HepG2 (cell line): ENCODE results near the gene ZNF384. TPM values are rescaled to one million over a fixed set of nuclear protein-coding genes. Genes with fewer than 3 reads are reported as not detected.

Source experiments
- BRF2 ChIP-seq: sonication (generic); formaldehyde crosslinking; IDR thresholded peaks from 2 replicates; pipeline ENCODE4 v1.8.1; 2022; ENCODE audit warnings: mild to moderate bottlenecking, missing genetic modification reagents
- CENPX ChIP-seq: sonication (generic); formaldehyde crosslinking; IDR thresholded peaks from 2 replicates; pipeline ENCODE4 v1.9.0; 2021; ENCODE audit warnings: mild to moderate bottlenecking, missing genetic modification reagents, moderate library complexity
- HDAC6 ChIP-seq: fragments of 200-600 bp; sonication (generic); IDR thresholded peaks from 2 replicates; pipeline ENCODE4 v1.7.0; 2017; ENCODE audit warnings: mild to moderate bottlenecking, antibody characterized with exemption, low read length, low read depth
- HOXD1 ChIP-seq: sonication (generic); formaldehyde crosslinking; IDR thresholded peaks from 2 replicates; pipeline ENCODE4 v1.5.0; 2020; ENCODE audit warnings: missing genetic modification reagents
- JUND ChIP-seq: sonication (generic); formaldehyde crosslinking; IDR thresholded peaks from 2 replicates; pipeline ENCODE4 v1.8.0; 2022; ENCODE audit warnings: mild to moderate bottlenecking, missing genetic modification reagents
- NRL ChIP-seq: sonication (generic); formaldehyde crosslinking; IDR thresholded peaks from 2 replicates; pipeline ENCODE4 v1.5.0; 2020; ENCODE audit warnings: missing genetic modification reagents, mild to moderate bottlenecking, moderate library complexity, borderline replicate concordance
- PAF1 ChIP-seq: IDR thresholded peaks from 2 replicates; pipeline ENCODE4 v1.6.1; 2016; ENCODE audit warnings: missing genetic modification reagents, missing compliant biosample characterization
- PBX2 ChIP-seq: IDR thresholded peaks from 2 replicates; pipeline ENCODE4 v1.6.1; 2016; ENCODE audit warnings: control low read depth
- PLRG1 ChIP-seq: fragments of 450-650 bp; conservative IDR thresholded peaks from 2 replicates; pipeline ENCODE4 v1.6.1; 2016
- RCOR2 ChIP-seq: IDR thresholded peaks from 2 replicates; pipeline ENCODE4 v1.6.1; 2016; ENCODE audit warnings: missing biosample characterization, missing genetic modification reagents
- SOX6 ChIP-seq, 2 experiments: fragments of 450-650 bp in 1 of 2; sonication (generic) in 1 of 2; formaldehyde crosslinking in 1 of 2; IDR thresholded peaks; 2 replicates each; pipeline versions ENCODE4 v1.4.0 to v1.6.1; 2017 to 2020; ENCODE audit warnings: antibody characterized with exemption in 1 of 2, mild to moderate bottlenecking in 1 of 2, missing genetic modification reagents in 1 of 2
- U2AF2 ChIP-seq: fragments of 200-400 bp; formaldehyde crosslinking; IDR thresholded peaks from 2 replicates; pipeline ENCODE4 v1.6.1; 2017; ENCODE audit warnings: low read depth, mild to moderate bottlenecking, low read length
- XRCC5 ChIP-seq: fragments of 200-400 bp; formaldehyde crosslinking; optimal IDR thresholded peaks from 2 replicates; pipeline ENCODE3; 2017; ENCODE audit warnings: mild to moderate bottlenecking, low read length
- ZNF264 ChIP-seq: sonication (generic); formaldehyde crosslinking; IDR thresholded peaks from 2 replicates; pipeline ENCODE4 v1.4.0; 2020; ENCODE audit warnings: missing genetic modification reagents
- ZNF33B ChIP-seq: sonication (generic); formaldehyde crosslinking; IDR thresholded peaks from 2 replicates; pipeline ENCODE4 v1.5.1; 2020; ENCODE audit warnings: mild to moderate bottlenecking, missing genetic modification reagents
- ZNF720 ChIP-seq: sonication (generic); formaldehyde crosslinking; IDR thresholded peaks from 2 replicates; pipeline ENCODE4 v1.4.0; 2020; ENCODE audit warnings: missing genetic modification reagents
- ZNF816 ChIP-seq: sonication (generic); formaldehyde crosslinking; IDR thresholded peaks from 2 replicates; pipeline ENCODE4 v1.8.0; 2022; ENCODE audit warnings: missing genetic modification reagents, mild to moderate bottlenecking, borderline replicate concordance
- polyA plus RNA-seq, 8 experiments: library from polyadenylated mRNA; depleted of rRNA in 3 of 8; stranded (reverse) in 7 of 8; unstranded in 1 of 8; fragments of >200 nt; fragmentation: Illumina TruSeq in 4 of 8; extraction: Trizol in 4 of 8; gene quantifications; 2 replicates each; pipeline versions ENCODE4 v1.2.1 to v1.2.3, GENCODE V29; 2011 to 2016; ENCODE audit warnings: low read depth in 4 of 8, missing spikeins in 1 of 8, mixed read lengths in 1 of 8; ENCODE audit not compliant: insufficient read depth in 1 of 8
- total RNA-seq, 5 experiments: library from RNA; depleted of rRNA; stranded (reverse); fragments of >200 nt; fragmentation: Illumina TruSeq; extraction: Trizol; gene quantifications; 2 replicates each; pipeline ENCODE4 v1.2.3, GENCODE V29; 2016; ENCODE audit warnings: low read depth in 1 of 5
- TF ChIP-seq, protein P1 (sequence below): sonication (generic); formaldehyde crosslinking; IDR thresholded peaks from 2 replicates; pipeline ENCODE4 v1.4.0; 2020; ENCODE audit warnings: missing genetic modification reagents
- TF ChIP-seq, protein P2 (sequence below): sonication (generic); formaldehyde crosslinking; IDR thresholded peaks from 2 replicates; pipeline ENCODE4 v1.9.0; 2021; ENCODE audit warnings: missing genetic modification reagents, mild to moderate bottlenecking, borderline replicate concordance
- TF ChIP-seq, protein P3 (sequence below): sonication (generic); formaldehyde crosslinking; IDR thresholded peaks from 2 replicates; pipeline ENCODE4 v1.8.1; 2023; ENCODE audit warnings: mild to moderate bottlenecking, missing genetic modification reagents
- TF ChIP-seq, protein P4 (sequence below): sonication (generic); formaldehyde crosslinking; IDR thresholded peaks from 2 replicates; pipeline ENCODE4 v1.4.0; 2020; ENCODE audit warnings: mild to moderate bottlenecking, missing genetic modification reagents

The ZNF384 gene
- total and polyA plus RNA-seq, 2 of the 13 experiments (the other 11 are each of a cell fraction or from before 2014, with no cell fraction given), result 23.6 to 55.3 TPM

- no peak for TF ChIP-seq PAF1 (CRISPR knock-in tag)
- no peak; the same call in 1 of the 2 replicates for TF ChIP-seq ZNF264
- peak; percentile 67; the same call in 1 of the 2 replicates for TF ChIP-seq ZNF33B (CRISPR knock-in tag)
- TF ChIP-seq XRCC5, result no peak
- TF ChIP-seq RCOR2 (CRISPR knock-in tag), result no peak
- TF ChIP-seq JUND (CRISPR knock-in tag), result peak; percentile 65
- TF ChIP-seq PLRG1, result no peak
- TF ChIP-seq NRL (CRISPR knock-in tag), result peak; percentile 32; the same call in 1 of the 2 replicates
- TF ChIP-seq, protein P1, sequence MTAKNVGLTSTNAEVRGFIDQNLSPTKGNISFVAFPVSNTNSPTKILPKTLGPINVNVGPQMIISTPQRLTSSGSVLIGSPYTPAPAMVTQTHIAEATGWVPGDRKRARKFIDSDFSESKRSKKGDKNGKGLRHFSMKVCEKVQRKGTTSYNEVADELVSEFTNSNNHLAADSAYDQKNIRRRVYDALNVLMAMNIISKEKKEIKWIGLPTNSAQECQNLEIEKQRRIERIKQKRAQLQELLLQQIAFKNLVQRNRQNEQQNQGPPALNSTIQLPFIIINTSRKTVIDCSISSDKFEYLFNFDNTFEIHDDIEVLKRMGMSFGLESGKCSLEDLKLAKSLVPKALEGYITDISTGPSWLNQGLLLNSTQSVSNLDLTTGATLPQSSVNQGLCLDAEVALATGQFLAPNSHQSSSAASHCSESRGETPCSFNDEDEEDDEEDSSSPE (CRISPR knock-in tag), result peak; percentile 96
- TF ChIP-seq PBX2 (CRISPR knock-in tag), result no peak; the same call in 1 of the 2 replicates
- TF ChIP-seq CENPX (CRISPR knock-in tag), result no peak
- TF ChIP-seq U2AF2, result no peak
- TF ChIP-seq SOX6 (IDR thresholded peaks at IDR 0.05), result no peak
- TF ChIP-seq SOX6 (CRISPR knock-in tag; IDR thresholded peaks at IDR 0.05), result peak; percentile 62
- TF ChIP-seq BRF2 (CRISPR knock-in tag), result no peak
- TF ChIP-seq ZNF720 (CRISPR knock-in tag), result 0 out of 2 replicates have a peak, but pooled peaks have one; percentile 51
- TF ChIP-seq, protein P2, sequence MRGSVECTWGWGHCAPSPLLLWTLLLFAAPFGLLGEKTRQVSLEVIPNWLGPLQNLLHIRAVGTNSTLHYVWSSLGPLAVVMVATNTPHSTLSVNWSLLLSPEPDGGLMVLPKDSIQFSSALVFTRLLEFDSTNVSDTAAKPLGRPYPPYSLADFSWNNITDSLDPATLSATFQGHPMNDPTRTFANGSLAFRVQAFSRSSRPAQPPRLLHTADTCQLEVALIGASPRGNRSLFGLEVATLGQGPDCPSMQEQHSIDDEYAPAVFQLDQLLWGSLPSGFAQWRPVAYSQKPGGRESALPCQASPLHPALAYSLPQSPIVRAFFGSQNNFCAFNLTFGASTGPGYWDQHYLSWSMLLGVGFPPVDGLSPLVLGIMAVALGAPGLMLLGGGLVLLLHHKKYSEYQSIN (CRISPR knock-in tag), result no peak
- TF ChIP-seq HDAC6, result no peak
- TF ChIP-seq ZNF816 (CRISPR knock-in tag), result no peak
- no peak for TF ChIP-seq HOXD1 (CRISPR knock-in tag)
- TF ChIP-seq, protein P3, sequence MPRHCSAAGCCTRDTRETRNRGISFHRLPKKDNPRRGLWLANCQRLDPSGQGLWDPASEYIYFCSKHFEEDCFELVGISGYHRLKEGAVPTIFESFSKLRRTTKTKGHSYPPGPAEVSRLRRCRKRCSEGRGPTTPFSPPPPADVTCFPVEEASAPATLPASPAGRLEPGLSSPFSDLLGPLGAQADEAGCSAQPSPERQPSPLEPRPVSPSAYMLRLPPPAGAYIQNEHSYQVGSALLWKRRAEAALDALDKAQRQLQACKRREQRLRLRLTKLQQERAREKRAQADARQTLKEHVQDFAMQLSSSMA (CRISPR knock-in tag), result peak; percentile 99
- TF ChIP-seq, protein P4, sequence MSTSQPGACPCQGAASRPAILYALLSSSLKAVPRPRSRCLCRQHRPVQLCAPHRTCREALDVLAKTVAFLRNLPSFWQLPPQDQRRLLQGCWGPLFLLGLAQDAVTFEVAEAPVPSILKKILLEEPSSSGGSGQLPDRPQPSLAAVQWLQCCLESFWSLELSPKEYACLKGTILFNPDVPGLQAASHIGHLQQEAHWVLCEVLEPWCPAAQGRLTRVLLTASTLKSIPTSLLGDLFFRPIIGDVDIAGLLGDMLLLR, result peak; percentile 58; the same call in 1 of the 2 replicates
Measured at GRCh38 chr12:6662906-6663742, 26.1 kb downstream of the ZNF384 start, which contains the start of gene ING4 (continued).
